ENCODE data around the gene TMPRSS6. TPM values are rescaled to one million over a fixed set of nuclear protein-coding genes. Genes with fewer than 3 reads are reported as not detected.
"Not testable (repeated sequence)": the region's sequence is repeated elsewhere in the genome, so short reads cannot be mapped to it uniquely, and the experiment has no call there.

TMPRSS6 gene
- total and polyA plus RNA-seq, 2 of the 13 experiments (the other 11 are each of a cell fraction or from before 2014, with no cell fraction given), result 4.2 to 4.8 TPM

- no TSS peak for BruUV-seq (replicated peaks)
- no peak for DNase-seq (ENCODE audit: low spot score)
- no peak overlapping the region for H3K4me2 ChIP-seq (ENCODE audit: low read depth, low read length)
- H3K79me2 ChIP-seq (ENCODE audit: insufficient read depth, low read length), result no peaks in the 10 kb centered on the region
- H3K27ac ChIP-seq (ENCODE audit: extremely low read length, insufficient read depth, low read length), result no peak overlapping the region
- intact Hi-C loops (cut with micrococcal nuclease; ENCODE audit: unreplicated experiment), result no loop called here
- H3K27me3 ChIP-seq (ENCODE audit: control insufficient read depth in 1 of 2, insufficient read depth in 2 of 2, low read length in 2 of 2), result no peaks in the 10 kb centered on the region
- no peak overlapping the region for H3K9ac ChIP-seq (ENCODE audit: insufficient read depth, low read depth, low read length)
- 88% methylated on average over 8 of the region's 8 CpGs for WGBS (ENCODE audit: low lambda C conversion rate)
- H3K9me3 ChIP-seq (ENCODE audit: low read length), result peaks cover 11% of the 10 kb centered on the region; the same call in 1 of the 2 replicates
- H3K4me1 ChIP-seq (ENCODE audit: insufficient read depth, low read length), result peaks cover 17% of the 10 kb centered on the region; the same call in 1 of the 2 replicates
- TF ChIP-seq FOXK2 (IDR thresholded peaks at IDR 0.05) (0 out of 2 replicates have a peak, but pooled peaks have one; percentile 14), PPARG (CRISPR knock-in tag; conservative IDR thresholded peaks at IDR 0.05) (no peak)
- no peak for ATAC-seq
- no peak for FAIRE-seq
- CTCF ChIA-PET (ENCODE audit: low intra/inter-chr PET ratio, low total read pairs), result no interaction called here
- no peaks in the 10 kb centered on the region for H3K36me3 ChIP-seq (replicated peaks in 1 of 2; ENCODE audit: control insufficient read depth in 1 of 2, insufficient read depth in 2 of 2, low read length in 2 of 2)
- H2AFZ ChIP-seq (ENCODE audit: low read length), result no peak overlapping the region
- H3K4me3 ChIP-seq (replicated peaks in 1 of 3; ENCODE audit: insufficient read depth in 1 of 3, low read depth in 2 of 3, low read length in 3 of 3), result no peak overlapping the region
- H4K20me1 ChIP-seq (ENCODE audit: insufficient read depth, low read length), result no peaks in the 10 kb centered on the region
- POLR2A ChIA-PET, result no interaction called here
- in situ Hi-C loops (cut with HindIII; ENCODE audit: extremely low pct_ligation_motif_present, low pct_unique_long_range_greater_than_20kb), result no loop called here
These were observed 36.8 kb downstream of the TMPRSS6 start for GRCh38 chr22:37072673-37073072.

GRCh38 chr22:37071850-37072592 is 37.5 kb downstream of the TMPRSS6 start:
- ATAC-seq; CTCF ChIA-PET (ENCODE audit: low intra/inter-chr PET ratio, low total read pairs); H3K27me3 ChIP-seq (ENCODE audit: control insufficient read depth in 1 of 2, insufficient read depth in 2 of 2, low read length in 2 of 2); H3K4me3 ChIP-seq (replicated peaks in 1 of 3; ENCODE audit: insufficient read depth in 1 of 3, low read depth in 2 of 3, low read length in 3 of 3); DNase-seq (ENCODE audit: low spot score); BruUV-seq (replicated peaks); H2AFZ ChIP-seq (ENCODE audit: low read length); H3K79me2 ChIP-seq (ENCODE audit: insufficient read depth, low read length); H4K20me1 ChIP-seq (ENCODE audit: insufficient read depth, low read length); H3K9ac ChIP-seq (ENCODE audit: insufficient read depth, low read depth, low read length); in situ Hi-C loops (cut with HindIII; ENCODE audit: extremely low pct_ligation_motif_present, low pct_unique_long_range_greater_than_20kb); H3K36me3 ChIP-seq (replicated peaks in 1 of 2; ENCODE audit: control insufficient read depth in 1 of 2, insufficient read depth in 2 of 2, low read length in 2 of 2); H3K27ac ChIP-seq (ENCODE audit: extremely low read length, insufficient read depth, low read length); H3K4me2 ChIP-seq (ENCODE audit: low read depth, low read length); POLR2A ChIA-PET; intact Hi-C loops (cut with micrococcal nuclease; ENCODE audit: unreplicated experiment); FAIRE-seq; TF ChIP-seq ATF7 (CRISPR knock-in tag; IDR thresholded peaks at IDR 0.05): not testable (repeated sequence)
- 87% methylated on average over 5 of the region's 5 CpGs for WGBS (ENCODE audit: low lambda C conversion rate)
- TF ChIP-seq ZNF710 (CRISPR knock-in tag; IDR thresholded peaks at IDR 0.05; ENCODE audit: borderline replicate concordance) (peak; percentile 63; the same call in 1 of the 2 replicates), ATF7 (IDR thresholded peaks at IDR 0.05) (0 out of 2 replicates have a peak, but pooled peaks have one; percentile 1)
- H3K9me3 ChIP-seq (ENCODE audit: low read length), result peaks cover 11% of the 10 kb centered on the region; the same call in 1 of the 2 replicates
- peaks cover 13% of the 10 kb centered on the region; the same call in 1 of the 2 replicates for H3K4me1 ChIP-seq (ENCODE audit: insufficient read depth, low read length)
